HG03432 (cell line): ENCODE data around the gene GPS1.

Source experiments
- ATAC-seq: cut with Tn5 transposase; IDR thresholded peaks from one replicate; pipeline ENCODE4 v1.9.1; 2021; ENCODE audit warnings: mild to moderate bottlenecking, moderate library complexity; ENCODE audit not compliant: unreplicated experiment

Gene GPS1

GRCh38 chr17:82014432-82014831, 37.3 kb upstream of the GPS1 start:
- ATAC-seq, result no peak

GRCh38 chr17:82014971-82015310, 36.8 kb upstream of the GPS1 start:
- no peak for ATAC-seq

GRCh38 chr17:82015311-82015971, 36.3 kb upstream of the GPS1 start:
- ATAC-seq, result no peak

GRCh38 chr17:82016061-82016874, 35.4 kb upstream of the GPS1 start:
- ATAC-seq, result no peak

GRCh38 chr17:82016875-82017459, 34.7 kb upstream of the GPS1 start:
- no peak for ATAC-seq

- ATAC-seq, result no peak
These were observed 34.0 kb upstream of the GPS1 start for GRCh38 chr17:82017612-82018151.

GRCh38 chr17:82018152-82018988, 33.3 kb upstream of the GPS1 start:
- no peak for ATAC-seq

- no peak for ATAC-seq
These were observed 32.6 kb upstream of the GPS1 start for GRCh38 chr17:82018989-82019689.

GRCh38 chr17:82019690-82020571, 31.8 kb upstream of the GPS1 start:
- ATAC-seq, result no peak

- no peak for ATAC-seq
These were observed 31.1 kb upstream of the GPS1 start for GRCh38 chr17:82020572-82021106.

GRCh38 chr17:82021107-82021899, 30.4 kb upstream of the GPS1 start:
- no peak for ATAC-seq

- no peak for ATAC-seq
These were observed 29.8 kb upstream of the GPS1 start for GRCh38 chr17:82021900-82022309.

GRCh38 chr17:82022310-82022980, 29.3 kb upstream of the GPS1 start, which contains the start of gene CENPX:
Gene CENPX (minus strand): TSS chr17:82022878. CDS start chr17:82022861, 17 bp downstream.
- ATAC-seq, result no peak

- ATAC-seq, result peak; percentile 84
These were observed 28.7 kb upstream of the GPS1 start, which contains the start of gene LRRC45 for GRCh38 chr17:82022981-82023446. Gene LRRC45 (plus strand): TSS chr17:82023305. CDS start chr17:82023644, 339 bp downstream.

- peak; percentile 1 for ATAC-seq
These were observed 28.1 kb upstream of the GPS1 start for GRCh38 chr17:82023447-82024241.

- no peak for ATAC-seq
These were observed 26.8 kb upstream of the GPS1 start for GRCh38 chr17:82024859-82025258.
